Endothelial cell of umbilical vein (primary cell): Measurements from ENCODE around the gene ANKS1B. TPM values are rescaled to one million over a fixed set of nuclear protein-coding genes. Genes with fewer than 3 reads are reported as not detected.

Experiments used
- BruUV-seq: library from RNA; stranded (reverse); fragments of 400-500 nt; replicated peaks from 2 replicates; lab custom pipeline; 2021; lab: Mats Ljungman, UMichigan
- CTCF ChIA-PET: fragments of 300-600, 350-600 bp; sonication (Branson Sonifier 250); formaldehyde crosslinking; loops from one replicate; lab custom pipeline; 2021; ENCODE audit warnings: antibody characterized with exemption, inconsistent platforms; lab: Charles Lee
- POLR2A ChIA-PET: fragments of 300-600, 350-600 bp; sonication (Branson Sonifier 250); formaldehyde crosslinking; loops from one replicate; lab custom pipeline; 2021; ENCODE audit warnings: antibody characterized with exemption, inconsistent platforms; lab: Charles Lee
- DNase-seq: peaks from one replicate; pipeline ENCODE4 v3.0.0-alpha.2; 2011; ENCODE audit warnings: low read depth, low spot score
- FAIRE-seq: peaks from 2 replicates; lab custom pipeline; 2011; peaks lifted over from hg19 to GRCh38; lab: Jason Lieb, UNC
- H2AFZ ChIP-seq: 2 replicates; pipeline ENCODE4 v1.6.0; 2012; ENCODE audit warnings: low read depth, low read length, control low read depth, inconsistent platforms
- H3K27ac ChIP-seq: 2 replicates; pipeline ENCODE4 v1.5.1; 2011; ENCODE audit warnings: low read depth, mild to moderate bottlenecking, control low read depth, low read length, moderate library complexity; ENCODE audit not compliant: insufficient read depth
- H3K27me3 ChIP-seq, 2 experiments: 2 replicates each; pipeline versions ENCODE4 v1.6.0 to v1.6.1; 2011; ENCODE audit warnings: low read length in 2 of 2, mixed read lengths in 1 of 2; ENCODE audit not compliant: control insufficient read depth in 2 of 2, insufficient read depth in 2 of 2
- H3K36me3 ChIP-seq, 2 experiments: 2 replicates in 1 of 2; 3 replicates in 1 of 2; pipeline ENCODE4 v1.5.1; 2011; ENCODE audit warnings: low read length in 2 of 2, mild to moderate bottlenecking in 1 of 2, moderate library complexity in 1 of 2; ENCODE audit not compliant: control insufficient read depth in 2 of 2, insufficient read depth in 2 of 2; ENCODE audit errors: extremely low read depth in 1 of 2
- H3K4me1 ChIP-seq: 3 replicates; pipeline ENCODE4 v1.5.1; 2011; ENCODE audit warnings: mild to moderate bottlenecking, low read length; ENCODE audit not compliant: control insufficient read depth, insufficient read depth; ENCODE audit errors: extremely low read depth
- H3K4me2 ChIP-seq: 2 replicates; pipeline ENCODE4 v1.6.1; 2011; ENCODE audit warnings: low read length, control low read depth, mixed read lengths; ENCODE audit not compliant: insufficient read depth
- H3K4me3 ChIP-seq, 3 experiments: fragments of 200-600 bp in 1 of 3; sonication (generic), shearing (Covaris generic) in 1 of 3; replicated peaks in 1 of 3; 2 replicates each; pipeline ENCODE4 v1.5.1; 2011 to 2016; ENCODE audit warnings: control low read depth in 3 of 3, low read length in 3 of 3, mild to moderate bottlenecking in 2 of 3, inconsistent platforms in 1 of 3, low read depth in 1 of 3, moderate library complexity in 1 of 3; ENCODE audit not compliant: insufficient read depth in 1 of 3
- H3K79me2 ChIP-seq: 2 replicates; pipeline ENCODE4 v1.6.0; 2012; ENCODE audit warnings: low read length, inconsistent platforms; ENCODE audit not compliant: control insufficient read depth, insufficient read depth
- H3K9ac ChIP-seq: replicated peaks from 2 replicates; pipeline ENCODE3; 2011; ENCODE audit warnings: low read length, control low read depth; ENCODE audit not compliant: insufficient read depth; ENCODE audit errors: extremely low read depth
- H3K9me1 ChIP-seq: replicated peaks from 3 replicates; pipeline ENCODE4 v1.6.0; 2011; ENCODE audit warnings: mild to moderate bottlenecking, low read length; ENCODE audit not compliant: control insufficient read depth, insufficient read depth; ENCODE audit errors: extremely low read depth
- H3K9me3 ChIP-seq: replicated peaks from 2 replicates; pipeline ENCODE4 v1.5.1; 2012; ENCODE audit warnings: low read length, inconsistent platforms; ENCODE audit not compliant: control insufficient read depth, insufficient read depth
- H4K20me1 ChIP-seq: replicated peaks from 2 replicates; pipeline ENCODE3; 2011; ENCODE audit warnings: mild to moderate bottlenecking, low read length; ENCODE audit not compliant: control insufficient read depth, insufficient read depth; ENCODE audit errors: extremely low read depth
- EZH2 ChIP-seq: IDR thresholded peaks from 2 replicates; pipeline ENCODE4 v1.6.1; 2012; ENCODE audit warnings: borderline replicate concordance, low read depth, mild to moderate bottlenecking, moderate library complexity, low read length, inconsistent platforms; ENCODE audit not compliant: severe bottlenecking
- FOS ChIP-seq: IDR thresholded peaks from 2 replicates; pipeline ENCODE4 v1.6.1; 2011; ENCODE audit warnings: mild to moderate bottlenecking, low read length, moderate library complexity, borderline replicate concordance; ENCODE audit not compliant: insufficient read depth
- GATA2 ChIP-seq: IDR thresholded peaks from 2 replicates; pipeline ENCODE4 v1.7.0; 2011; ENCODE audit warnings: low read depth, mild to moderate bottlenecking, moderate library complexity, mixed read lengths, low read length; ENCODE audit not compliant: insufficient read length, insufficient read depth
- JUN ChIP-seq: IDR thresholded peaks from 2 replicates; pipeline ENCODE4 v1.6.1; 2011; ENCODE audit warnings: borderline replicate concordance, low read depth; ENCODE audit not compliant: insufficient read length, insufficient read depth
- MYC ChIP-seq: IDR thresholded peaks from one replicate; pipeline ENCODE4 v1.6.1; 2011; ENCODE audit warnings: mild to moderate bottlenecking, low read depth, low read length
- POLR2A ChIP-seq: IDR thresholded peaks from 2 replicates; pipeline ENCODE4 v1.6.1; 2012; ENCODE audit warnings: low read depth, mild to moderate bottlenecking, control low read depth, low read length
- POLR2AphosphoS5 ChIP-seq: IDR thresholded peaks from 2 replicates; pipeline ENCODE4 v1.6.1; 2012; ENCODE audit warnings: low read depth, mild to moderate bottlenecking, control low read depth, low read length, moderate library complexity; ENCODE audit not compliant: insufficient read depth
- dilution Hi-C: fragments of 300-500 bp; cut with MboI; formaldehyde crosslinking; loops from one replicate; pipeline ENCODE4 v1.15.0; 2019; ENCODE audit warnings: low sequenced_read_pairs; ENCODE audit not compliant: extremely low pct_ligation_motif_present
- intact Hi-C: fragments of 100-400 bp; cut with micrococcal nuclease; formaldehyde crosslinking; loops from one replicate; pipeline ENCODE4 v1.10.0; 2022
- polyA plus RNA-seq, 4 experiments: library from polyadenylated mRNA; depleted of rRNA in 3 of 4; stranded (reverse) in 3 of 4; unstranded in 1 of 4; fragments of >200 nt; gene quantifications; 2 replicates each; pipeline versions ENCODE4 v1.2.1 to v1.2.3, GENCODE V29; 2011 to 2012; ENCODE audit warnings: missing spikeins in 1 of 4
- total RNA-seq: library from RNA; stranded (reverse); gene quantifications from 2 replicates; pipeline ENCODE4 v1.2.3, GENCODE V29; 2021
- TF ChIP-seq, protein P1 (sequence below): IDR thresholded peaks from 2 replicates; pipeline ENCODE4 v1.6.1; 2011; ENCODE audit not compliant: insufficient read depth, insufficient read length
- TF ChIP-seq, protein P2 (sequence below), 2 donors: IDR thresholded peaks; 1 replicate in 1 of 2; 2 replicates in 1 of 2; pipeline ENCODE4 v1.5.1; 2011; ENCODE audit warnings: low read length in 2 of 2, mild to moderate bottlenecking in 2 of 2, moderate library complexity in 2 of 2, control low read depth in 1 of 2, inconsistent platforms in 1 of 2, low read depth in 1 of 2; ENCODE audit not compliant: insufficient read depth in 1 of 2; ENCODE audit errors: extremely low read depth in 1 of 2

ANKS1B gene
- total and polyA plus RNA-seq, 2 donors (not counting 3 experiments of a cell fraction or from before 2014, with no cell fraction given): 0.15 to 0.38 TPM

DNA sequence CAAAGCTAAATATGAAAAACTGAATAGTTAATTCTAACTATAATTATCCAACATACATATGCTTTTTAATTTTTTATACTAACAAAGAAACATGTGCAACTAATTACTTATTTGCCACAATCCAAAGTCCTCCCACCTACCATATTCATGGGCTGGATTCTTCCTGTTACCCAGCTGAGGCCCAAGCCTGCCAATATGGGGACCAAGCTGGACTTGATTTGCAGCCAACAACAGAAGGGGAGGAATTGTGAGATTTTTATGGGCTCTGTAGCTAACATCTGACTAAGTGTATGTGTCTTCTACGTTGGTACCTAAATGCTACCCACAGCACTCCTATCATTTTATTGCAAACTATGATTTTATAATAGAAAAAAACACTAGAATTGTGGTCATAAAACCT, 13.1 kb upstream of the ANKS1B start:
- dilution Hi-C loops: no loop called here
- no peaks in the 10 kb centered on the region for H3K4me1 ChIP-seq
- no peak overlapping the region for H2AFZ ChIP-seq
- no peak overlapping the region for H3K27ac ChIP-seq
- DNase-seq (no peak), FAIRE-seq (no peak)
- CTCF ChIA-PET: no interaction called here
- no peaks in the 10 kb centered on the region for H4K20me1 ChIP-seq
- H3K4me2 ChIP-seq: no peak overlapping the region
- no peak overlapping the region for H3K4me3 ChIP-seq
- H3K27me3 ChIP-seq: no peaks in the 10 kb centered on the region
- H3K9ac ChIP-seq: no peak overlapping the region
- no TSS peak for BruUV-seq
- intact Hi-C loops: no loop called here
- TF ChIP-seq EZH2 (no peak), FOS (no peak), GATA2 (no peak), MYC (no peak), POLR2A (no peak), JUN (no peak), POLR2AphosphoS5 (no peak)
- TF ChIP-seq, protein P1, sequence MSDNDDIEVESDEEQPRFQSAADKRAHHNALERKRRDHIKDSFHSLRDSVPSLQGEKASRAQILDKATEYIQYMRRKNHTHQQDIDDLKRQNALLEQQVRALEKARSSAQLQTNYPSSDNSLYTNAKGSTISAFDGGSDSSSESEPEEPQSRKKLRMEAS: no peak
- TF ChIP-seq, protein P2, sequence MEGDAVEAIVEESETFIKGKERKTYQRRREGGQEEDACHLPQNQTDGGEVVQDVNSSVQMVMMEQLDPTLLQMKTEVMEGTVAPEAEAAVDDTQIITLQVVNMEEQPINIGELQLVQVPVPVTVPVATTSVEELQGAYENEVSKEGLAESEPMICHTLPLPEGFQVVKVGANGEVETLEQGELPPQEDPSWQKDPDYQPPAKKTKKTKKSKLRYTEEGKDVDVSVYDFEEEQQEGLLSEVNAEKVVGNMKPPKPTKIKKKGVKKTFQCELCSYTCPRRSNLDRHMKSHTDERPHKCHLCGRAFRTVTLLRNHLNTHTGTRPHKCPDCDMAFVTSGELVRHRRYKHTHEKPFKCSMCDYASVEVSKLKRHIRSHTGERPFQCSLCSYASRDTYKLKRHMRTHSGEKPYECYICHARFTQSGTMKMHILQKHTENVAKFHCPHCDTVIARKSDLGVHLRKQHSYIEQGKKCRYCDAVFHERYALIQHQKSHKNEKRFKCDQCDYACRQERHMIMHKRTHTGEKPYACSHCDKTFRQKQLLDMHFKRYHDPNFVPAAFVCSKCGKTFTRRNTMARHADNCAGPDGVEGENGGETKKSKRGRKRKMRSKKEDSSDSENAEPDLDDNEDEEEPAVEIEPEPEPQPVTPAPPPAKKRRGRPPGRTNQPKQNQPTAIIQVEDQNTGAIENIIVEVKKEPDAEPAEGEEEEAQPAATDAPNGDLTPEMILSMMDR (IDR thresholded peaks at IDR 0.05; ENCODE audit: extremely low read depth in 1 of 2, insufficient read depth in 1 of 2, low read depth in 1 of 2, low read length in 2 of 2): no peak
- H3K79me2 ChIP-seq: no peaks in the 10 kb centered on the region
- POLR2A ChIA-PET: no interaction called here
- H3K9me1 ChIP-seq: no peaks in the 10 kb centered on the region
- no peaks in the 10 kb centered on the region for H3K36me3 ChIP-seq
- no peaks in the 10 kb centered on the region for H3K9me3 ChIP-seq
